Endothelial cell (in vitro differentiated cells): ENCODE results near the gene CHAD. TPM values are rescaled to one million over a fixed set of nuclear protein-coding genes. Genes with fewer than 3 reads are reported as not detected.

Experiments used
- DNase-seq: peaks from one replicate; pipeline ENCODE4 v3.0.0; 2021; ENCODE audit warnings: low spot score
- H3K27ac Mint-ChIP-seq: one replicate; pipeline ENCODE4 v1.8.0; 2021; ENCODE audit warnings: mixed read lengths, inconsistent platforms; ENCODE audit not compliant: unreplicated experiment
- H3K27me3 Mint-ChIP-seq: one replicate; pipeline ENCODE4 v1.8.0; 2021; ENCODE audit warnings: mild to moderate bottlenecking, moderate library complexity, mixed read lengths, inconsistent platforms; ENCODE audit not compliant: unreplicated experiment
- H3K36me3 Mint-ChIP-seq: one replicate; pipeline ENCODE4 v1.8.0; 2021; ENCODE audit warnings: mild to moderate bottlenecking, low read depth, mixed read lengths, inconsistent platforms; ENCODE audit not compliant: unreplicated experiment
- H3K4me1 Mint-ChIP-seq: one replicate; pipeline ENCODE4 v1.8.0; 2021; ENCODE audit warnings: mild to moderate bottlenecking, mixed read lengths, inconsistent platforms; ENCODE audit not compliant: unreplicated experiment
- H3K4me3 Mint-ChIP-seq: one replicate; pipeline ENCODE4 v1.8.0; 2021; ENCODE audit warnings: mild to moderate bottlenecking, mixed read lengths, inconsistent platforms; ENCODE audit not compliant: unreplicated experiment
- H3K9me3 Mint-ChIP-seq: one replicate; pipeline ENCODE4 v1.8.0; 2021; ENCODE audit warnings: mixed read lengths, inconsistent platforms; ENCODE audit not compliant: unreplicated experiment
- CTCF ChIP-seq: fragments of 200-600 bp; sonication (generic); IDR thresholded peaks from one replicate; pipeline ENCODE4 v1.5.0; 2021; ENCODE audit warnings: antibody characterized with exemption; ENCODE audit not compliant: unreplicated experiment
- total RNA-seq: library from RNA; stranded (reverse); fragmentation: NEBNext Ultra II Directional; extraction: Animal tissue kit (Norgen Biotek cat#: 25700); gene quantifications from one replicate; pipeline ENCODE4 v1.2.1, GENCODE V29; 2021; ENCODE audit not compliant: unreplicated experiment

Gene CHAD
- total RNA-seq, 1 donor from 2014 or later, result not detected

DNA sequence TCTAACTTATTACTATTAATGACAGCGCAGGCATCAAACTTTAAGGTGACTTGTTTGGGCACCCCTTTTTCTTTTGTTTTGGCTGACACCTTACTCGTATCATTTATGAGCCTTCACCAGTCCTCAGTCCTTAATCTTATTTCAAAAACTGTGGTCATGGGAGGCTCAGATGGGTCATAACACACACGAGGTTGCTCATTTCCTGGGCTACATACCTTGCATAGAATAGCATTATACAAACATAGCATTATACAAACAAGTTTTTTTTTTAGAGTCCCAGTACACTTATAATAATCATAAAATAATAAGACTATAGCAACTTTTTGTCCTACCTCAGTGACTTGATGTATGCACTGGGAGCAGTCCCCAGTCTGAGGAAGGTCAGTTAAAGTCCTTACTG, 53.9 kb downstream of the CHAD start:
- Mint-ChIP-seq H3K4me1 (peaks cover 12% of the 10 kb centered on the region), H3K27me3 (peaks cover under 1% of the 10 kb centered on the region), H3K9me3 (peaks cover 6% of the 10 kb centered on the region), H3K27ac (no peak overlapping the region), H3K36me3 (peaks cover 11% of the 10 kb centered on the region), H3K4me3 (no peak overlapping the region)
- no peak for TF ChIP-seq CTCF
- DNase-seq, result no peak

Other genes with a start within 250 kb of the CHAD start
- 28.1 TPM for gene TMEM92, start 194.4 kb downstream of the CHAD start, total RNA-seq
- gene XYLT2, start 122.8 kb downstream of the CHAD start, total RNA-seq, result 23.1 TPM
- gene MRPL27, start 95.7 kb downstream of the CHAD start, total RNA-seq, result 38.9 TPM
- 6.1 TPM for gene EME1, start 95.7 kb downstream of the CHAD start, total RNA-seq
- gene LRRC59, start 71.4 kb downstream of the CHAD start, total RNA-seq, result 64.2 TPM
- gene ACSF2, start 42.7 kb downstream of the CHAD start, total RNA-seq, result 51.0 TPM
- gene RSAD1, start 10.0 kb upstream of the CHAD start, total RNA-seq, result 25.9 TPM
- gene MYCBPAP, start 39.6 kb upstream of the CHAD start, total RNA-seq, result 0.72 TPM
- gene EPN3, start 63.9 kb upstream of the CHAD start, total RNA-seq, result 0.49 TPM
- 72.5 TPM for gene SPATA20, start 78.3 kb upstream of the CHAD start, total RNA-seq
- not detected for gene CACNA1G, start 91.8 kb upstream of the CHAD start, total RNA-seq
- 0.67 TPM for gene ABCC3, start 166.0 kb upstream of the CHAD start, total RNA-seq
- gene ANKRD40, start 239.0 kb upstream of the CHAD start, total RNA-seq, result 37.3 TPM